Measurements from ENCODE around the gene NCMAP. TPM values are rescaled to one million over a fixed set of nuclear protein-coding genes. Genes with fewer than 3 reads are reported as not detected.
A peak's percentile ranks its signal among the peaks of the same experiment; 100 is the strongest.

The NCMAP gene
- total and polyA plus RNA-seq, 2 of the 8 experiments (the other 6 are each of a cell fraction or from before 2014, with no cell fraction given), result 0.21 to 0.39 TPM

DNA sequence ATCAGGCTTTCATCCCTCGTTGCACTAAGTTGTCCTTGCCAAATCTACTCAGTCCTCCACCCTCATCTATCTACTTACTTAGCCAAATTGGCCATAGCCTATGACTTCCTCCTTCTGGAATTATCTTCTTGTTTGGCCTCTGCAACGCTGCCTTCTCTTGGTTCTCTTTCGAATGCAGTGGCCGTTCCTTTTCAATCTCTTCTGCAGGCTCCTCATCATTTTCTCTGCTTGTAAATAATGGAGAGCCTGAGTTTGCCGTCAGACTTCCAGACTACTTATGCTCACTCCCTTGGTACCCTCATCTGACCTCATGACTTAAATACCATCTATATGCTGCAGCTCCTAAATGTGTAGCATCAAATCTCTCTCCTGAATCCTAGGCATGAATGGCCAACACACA is 64.8 kb downstream of the NCMAP start:
- Histone ChIP-seq H4K8ac (ENCODE audit: extremely low read depth, insufficient read depth, low read length) (no peak overlapping the region), H3K79me1 (ENCODE audit: low read depth, low read length) (no peaks in the 10 kb centered on the region), H3K23ac (ENCODE audit: insufficient read length) (no peak overlapping the region), H3K14ac (ENCODE audit: insufficient read length) (no peak overlapping the region), H3K18ac (ENCODE audit: extremely low read depth, low read length) (no peak overlapping the region), H3K4me1 (replicated peaks in 1 of 4; ENCODE audit: control insufficient read depth in 3 of 4, insufficient read depth in 4 of 4, low read length in 3 of 4) (no peaks in the 10 kb centered on the region), H2BK12ac (ENCODE audit: low read depth, low read length) (no peak overlapping the region), H2AFZ (ENCODE audit: low read length) (no peak overlapping the region), H3K27me3 (replicated peaks in 1 of 4; ENCODE audit: control insufficient read depth in 3 of 4, extremely low read depth in 1 of 4, insufficient read depth in 3 of 4, low read length in 3 of 4) (no peaks in the 10 kb centered on the region), H4K20me1 (replicated peaks in 1 of 2; ENCODE audit: control insufficient read depth in 1 of 2, insufficient read depth in 2 of 2, low read length in 2 of 2) (no peaks in the 10 kb centered on the region), H2BK5ac (ENCODE audit: low read depth, low read length) (no peak overlapping the region), H3K27ac (ENCODE audit: low read depth, low read length) (no peak overlapping the region), H3K9ac (replicated peaks in 1 of 4; ENCODE audit: extremely low read depth in 1 of 4, low read depth in 3 of 4, low read length in 3 of 4) (no peak overlapping the region), H3K4me3 (ENCODE audit: extremely low read depth in 1 of 4, insufficient read depth in 2 of 4, low read depth in 3 of 4, low read length in 4 of 4) (no peak overlapping the region), H2AK5ac (ENCODE audit: low read depth, low read length) (no peak overlapping the region), H3K36me3 (ENCODE audit: control insufficient read depth in 2 of 4, insufficient read depth in 4 of 4, low read length in 3 of 4) (no peaks in the 10 kb centered on the region), H2BK20ac (ENCODE audit: low read length) (no peak overlapping the region), H4K5ac (ENCODE audit: insufficient read length, low read depth, low read length) (no peak overlapping the region), H2BK120ac (replicated peaks; ENCODE audit: low read depth, low read length) (no peak overlapping the region), H3K4ac (replicated peaks; ENCODE audit: insufficient read length, low read depth, low read length) (no peak overlapping the region), H2BK15ac (ENCODE audit: low read length) (no peak overlapping the region), H3K23me2 (ENCODE audit: low read depth, low read length) (no peaks in the 10 kb centered on the region), H3K4me2 (ENCODE audit: insufficient read depth in 1 of 2, low read depth in 2 of 2, low read length in 2 of 2) (no peak overlapping the region), H3K79me2 (ENCODE audit: control insufficient read depth in 1 of 2, insufficient read depth in 2 of 2, low read length in 2 of 2) (no peaks in the 10 kb centered on the region), H3K9me3 (ENCODE audit: insufficient read depth in 2 of 2, low read depth in 1 of 2, low read length in 1 of 2) (no peaks in the 10 kb centered on the region), H4K91ac (replicated peaks; ENCODE audit: insufficient read length, low read length) (no peak overlapping the region), H3K56ac (replicated peaks; ENCODE audit: insufficient read length, low read depth, low read length) (no peak overlapping the region)
- ChIA-PET POLR2A (ENCODE audit: partially characterized antibody) (no interaction called here), CTCF (ENCODE audit: partially characterized antibody) (interaction anchor here (1.0 kb wide), 1 partner anchor 11 kb away, joined by 6 read pairs; no protein-coding TSS in a partner anchor)
- FAIRE-seq, result no peak
- TF ChIP-seq CBX5 (IDR thresholded peaks at IDR 0.05; ENCODE audit: low read depth, low read length) (no peak), BCL11A (IDR thresholded peaks at IDR 0.05; ENCODE audit: low read depth in 2 of 2, low read length in 2 of 2) (no peak), CTCF (IDR thresholded peaks at IDR 0.05; ENCODE audit: control extremely low read depth in 1 of 3, insufficient read depth in 1 of 3, low read depth in 1 of 3, low read length in 3 of 3) (no peak), TAF7 (optimal IDR thresholded peaks at IDR 0.05; ENCODE audit: borderline replicate concordance, low read depth, low read length) (no peak), JUND (IDR thresholded peaks at IDR 0.05; ENCODE audit: low read length) (no peak), KDM5A (IDR thresholded peaks at IDR 0.05; ENCODE audit: low read length) (no peak), NRF1 (IDR thresholded peaks at IDR 0.05; ENCODE audit: low read depth, low read length) (no peak)
- TF ChIP-seq, protein P1, sequence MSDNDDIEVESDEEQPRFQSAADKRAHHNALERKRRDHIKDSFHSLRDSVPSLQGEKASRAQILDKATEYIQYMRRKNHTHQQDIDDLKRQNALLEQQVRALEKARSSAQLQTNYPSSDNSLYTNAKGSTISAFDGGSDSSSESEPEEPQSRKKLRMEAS (IDR thresholded peaks at IDR 0.05), result no peak
- 94% methylated on average over 5 of the region's 5 CpGs; no CpG with 5 or more reads in 1 of the 2 experiments for WGBS, 2 experiments (ENCODE audit: extremely low coverage in 1 of 2, insufficient coverage in 1 of 2, insufficient read length in 1 of 2, insufficient replicate concordance in 2 of 2, low coverage in 1 of 2, low lambda C conversion rate in 2 of 2, missing lambda C conversion rate in 1 of 2)
- peak in 1 of 2 experiments; percentile 39 for DNase-seq (ENCODE audit: low read depth in 1 of 2, low spot score in 2 of 2)

Measured in H1 (cell line).